Stomach (tissue), 9 donors: ENCODE results near the gene DAB1. TPM values are rescaled to one million over a fixed set of nuclear protein-coding genes. Genes with fewer than 3 reads are reported as not detected.

Experiments
- DNase-seq, 2 donors: peaks; one replicate each; pipeline versions ENCODE4 v3.0.0 to v3.0.0-alpha.2; 2013 to 2019
- H3K27ac ChIP-seq, 5 donors: fragments of 200-600 bp in 4 of 5; sonication (generic) in 4 of 5; one replicate each; pipeline ENCODE4 v1.5.1; 2013 to 2019; ENCODE audit warnings: mild to moderate bottlenecking in 1 of 5, moderate library complexity in 1 of 5
- H3K27me3 ChIP-seq, 3 donors: fragments of 200-600 bp; sonication (generic); one replicate each; pipeline ENCODE4 v1.5.1; 2017 to 2019; ENCODE audit warnings: mixed run types in 1 of 3
- H3K36me3 ChIP-seq, 4 donors: fragments of 200-600 bp; sonication (generic); 1 replicate in 3 of 4; 2 replicates in 1 of 4; pipeline ENCODE4 v1.5.1; 2016 to 2019
- H3K4me1 ChIP-seq, 4 donors: fragments of 200-600 bp; sonication (generic); one replicate each; pipeline ENCODE4 v1.5.1; 2016 to 2019
- H3K4me3 ChIP-seq, 4 donors: fragments of 200-600 bp; sonication (generic) in 3 of 4; one replicate each; pipeline ENCODE4 v1.5.1; 2016 to 2019; ENCODE audit warnings: mild to moderate bottlenecking in 1 of 4
- H3K9me3 ChIP-seq, 4 donors: fragments of 200-600 bp; sonication (generic); one replicate each; pipeline ENCODE4 v1.5.1; 2016 to 2019
- EP300 ChIP-seq: sonication (generic); formaldehyde crosslinking; IDR thresholded peaks from one replicate; pipeline ENCODE4 v1.6.1; 2017; ENCODE audit warnings: antibody characterized with exemption
- POLR2A ChIP-seq, 4 donors: fragments of 450-650 bp; IDR thresholded peaks; one replicate each; pipeline ENCODE4 v1.6.1; 2016; ENCODE audit warnings: antibody characterized with exemption in 4 of 4, control low read depth in 2 of 4, mild to moderate bottlenecking in 1 of 4, moderate library complexity in 1 of 4
- POLR2AphosphoS5 ChIP-seq, 3 donors: sonication (generic); formaldehyde crosslinking; IDR thresholded peaks; one replicate each; pipeline ENCODE4 v1.6.1; 2016; ENCODE audit warnings: antibody characterized with exemption in 3 of 3
- WGBS, 5 donors: extraction: QIAGEN DNeasy Blood & Tissue Kit in 3 of 5; methylation state at CpG; one replicate each; pipeline versions ENCODE4 v1.1.5 to v1.1.7; 2013 to 2018; 5-methylcytosine and 5-hydroxymethylcytosine counted together
- intact Hi-C: fragments of 100-400 bp; cut with DNase I; formaldehyde crosslinking; loops from one replicate; pipeline ENCODE4 v1.15.1; 2023; ENCODE audit warnings: low total_unique reads
- polyA plus RNA-seq, 3 donors: library from polyadenylated mRNA; stranded (reverse); fragments of 200-250 nt; gene quantifications; one replicate each; pipeline ENCODE4 v1.2.3, GENCODE V29; 2013
- total RNA-seq, 5 donors: library from RNA; depleted of rRNA; stranded (reverse); fragments of >200 nt; gene quantifications; one replicate each; pipeline versions ENCODE4 v1.1.0 to v1.2.3, GENCODE V29; 2014 to 2016
- TF ChIP-seq, protein P1 (sequence below), 7 experiments: fragments of 450-650 bp in 4 of 7; fragments of 200-600 bp in 3 of 7; sonication (generic) in 3 of 7; IDR thresholded peaks; one replicate each; pipeline ENCODE4 v1.5.1; 2016 to 2019; ENCODE audit warnings: antibody characterized with exemption in 7 of 7, control low read depth in 2 of 7, mild to moderate bottlenecking in 1 of 7
- donor health status: healthy with polysubstance abuse.
- donor health status: Bipolar disorder and iron deficiency.
- donor health status: healthy.

The DAB1 gene
- total and polyA plus RNA-seq, 8 donors: under 0.01 to 3.5 (median 0.61) TPM; not detected in 1

DNA sequence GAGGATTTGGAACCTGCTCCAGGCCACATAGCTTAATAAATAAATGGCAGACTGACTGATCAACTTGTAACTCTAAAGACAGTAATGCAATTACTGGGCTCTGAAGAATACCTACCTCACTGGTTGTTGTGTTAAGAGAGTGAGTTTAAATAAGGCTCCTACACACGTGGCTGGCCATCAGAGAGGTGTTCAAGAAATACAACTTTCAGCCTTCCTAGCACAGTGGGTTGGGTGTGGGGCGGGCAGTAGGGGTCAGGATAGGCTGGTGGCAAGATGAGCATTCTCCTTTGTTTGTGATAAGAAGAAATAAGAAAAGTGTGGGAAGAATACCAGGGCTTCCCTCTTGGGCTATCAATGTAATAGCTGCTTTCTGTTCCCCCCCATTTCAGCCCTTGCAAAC lies 151.3 kb downstream of the DAB1 start:
- TF ChIP-seq, protein P1, sequence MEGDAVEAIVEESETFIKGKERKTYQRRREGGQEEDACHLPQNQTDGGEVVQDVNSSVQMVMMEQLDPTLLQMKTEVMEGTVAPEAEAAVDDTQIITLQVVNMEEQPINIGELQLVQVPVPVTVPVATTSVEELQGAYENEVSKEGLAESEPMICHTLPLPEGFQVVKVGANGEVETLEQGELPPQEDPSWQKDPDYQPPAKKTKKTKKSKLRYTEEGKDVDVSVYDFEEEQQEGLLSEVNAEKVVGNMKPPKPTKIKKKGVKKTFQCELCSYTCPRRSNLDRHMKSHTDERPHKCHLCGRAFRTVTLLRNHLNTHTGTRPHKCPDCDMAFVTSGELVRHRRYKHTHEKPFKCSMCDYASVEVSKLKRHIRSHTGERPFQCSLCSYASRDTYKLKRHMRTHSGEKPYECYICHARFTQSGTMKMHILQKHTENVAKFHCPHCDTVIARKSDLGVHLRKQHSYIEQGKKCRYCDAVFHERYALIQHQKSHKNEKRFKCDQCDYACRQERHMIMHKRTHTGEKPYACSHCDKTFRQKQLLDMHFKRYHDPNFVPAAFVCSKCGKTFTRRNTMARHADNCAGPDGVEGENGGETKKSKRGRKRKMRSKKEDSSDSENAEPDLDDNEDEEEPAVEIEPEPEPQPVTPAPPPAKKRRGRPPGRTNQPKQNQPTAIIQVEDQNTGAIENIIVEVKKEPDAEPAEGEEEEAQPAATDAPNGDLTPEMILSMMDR (IDR thresholded peaks at IDR 0.05): no peak
- no peak for TF ChIP-seq EP300
- TF ChIP-seq POLR2AphosphoS5 (IDR thresholded peaks at IDR 0.05): no peak
- no peak for TF ChIP-seq POLR2A (IDR thresholded peaks at IDR 0.05)
- WGBS, 5 donors: 57 to 88% (median 76%) methylated on average over 2 of the region's 2 CpGs
- no peaks in the 10 kb centered on the region for H3K9me3 ChIP-seq
- peaks cover 0 to 5% (median 0%) of the 10 kb centered on the region in 3 donors for H3K27me3 ChIP-seq
- DNase-seq: no peak
- no peaks in the 10 kb centered on the region for H3K36me3 ChIP-seq
- no peaks in the 10 kb centered on the region for H3K4me1 ChIP-seq
- no peak overlapping the region for H3K4me3 ChIP-seq
- H3K27ac ChIP-seq: no peak overlapping the region
- intact Hi-C loops: no loop called here

DNA sequence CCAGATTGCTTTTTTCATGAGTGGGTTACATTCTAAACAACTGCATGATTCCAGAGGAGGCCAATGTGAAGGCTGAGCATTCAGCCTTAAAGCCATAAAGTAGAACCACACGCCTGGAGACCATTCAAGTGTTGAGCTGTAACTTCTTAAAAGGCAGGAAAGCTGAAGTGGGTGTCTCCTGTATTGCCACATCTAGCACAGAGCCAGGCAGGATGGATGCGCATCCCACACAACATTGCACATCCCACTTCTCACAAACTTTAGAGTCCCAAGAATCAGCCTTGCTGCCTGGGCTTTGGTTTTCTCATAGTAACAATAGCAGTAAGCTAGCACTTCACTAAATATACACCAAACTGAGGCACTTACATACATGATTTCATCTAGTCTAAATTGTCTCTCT lies 151.7 kb downstream of the DAB1 start:
- no peaks in the 10 kb centered on the region for H3K36me3 ChIP-seq
- H3K9me3 ChIP-seq: no peaks in the 10 kb centered on the region
- no peaks in the 10 kb centered on the region for H3K4me1 ChIP-seq
- no peak for DNase-seq
- no peak overlapping the region for H3K27ac ChIP-seq
- H3K4me3 ChIP-seq: no peak overlapping the region
- peaks cover 0 to 5% (median 0%) of the 10 kb centered on the region in 3 donors for H3K27me3 ChIP-seq
- TF ChIP-seq, protein P1 (IDR thresholded peaks at IDR 0.05): no peak
- TF ChIP-seq POLR2AphosphoS5 (IDR thresholded peaks at IDR 0.05): no peak
- TF ChIP-seq POLR2A (IDR thresholded peaks at IDR 0.05): no peak
- TF ChIP-seq EP300: no peak
- WGBS, 5 donors: 87 to 96% (median 94%) methylated on average over 2 of the region's 2 CpGs
- intact Hi-C loops: no loop called here

DNA sequence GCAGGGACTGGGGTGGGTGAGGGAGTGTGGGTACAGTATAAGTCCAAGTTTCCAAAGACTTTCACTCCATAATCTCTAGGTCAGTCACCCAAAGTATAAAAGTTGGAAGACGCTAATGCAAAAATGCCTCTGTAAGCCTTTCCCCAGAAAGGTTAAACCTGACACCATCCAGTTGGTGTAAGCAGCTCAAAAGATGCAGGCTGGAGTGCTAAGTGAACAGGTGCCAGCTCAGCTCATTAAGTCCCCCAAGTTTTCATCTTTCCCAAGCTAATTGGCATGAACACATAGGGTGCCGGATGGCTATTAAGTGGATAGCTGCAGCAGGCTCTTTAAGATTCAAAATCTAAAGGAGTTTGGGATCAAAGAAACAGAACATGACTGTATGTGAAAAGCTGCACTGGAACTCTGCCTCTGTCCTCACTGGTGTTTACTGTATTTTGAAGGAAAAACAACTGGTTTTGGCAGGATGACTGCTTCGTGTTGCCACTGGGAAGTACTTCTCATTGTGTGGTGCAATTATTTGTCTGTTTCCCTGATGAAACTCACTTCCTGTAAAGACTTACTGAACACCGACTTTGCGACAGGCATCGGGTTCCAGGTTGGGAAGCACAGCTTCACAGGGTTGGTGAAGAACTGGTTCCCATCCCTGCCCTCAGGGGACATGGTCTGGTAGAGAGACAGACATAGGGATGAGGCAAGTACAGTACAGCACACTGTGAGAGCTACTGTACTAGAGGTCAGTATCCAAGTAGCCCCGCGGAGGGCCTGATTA lies 152.7 kb downstream of the DAB1 start:
- Histone ChIP-seq H3K4me1 (no peaks in the 10 kb centered on the region), H3K27ac (no peak overlapping the region), H3K4me3 (no peak overlapping the region), H3K27me3 (peaks cover 0 to 5% (median 0%) of the 10 kb centered on the region in 3 donors), H3K36me3 (no peaks in the 10 kb centered on the region), H3K9me3 (no peaks in the 10 kb centered on the region)
- 74 to 88% (median 81%) methylated on average over 7 to 8 of the region's 8 CpGs for whole genome bisulfite sequencing, 5 donors
- TF ChIP-seq EP300: no peak
- no peak for TF ChIP-seq POLR2AphosphoS5 (IDR thresholded peaks at IDR 0.05)
- TF ChIP-seq, protein P1 (IDR thresholded peaks at IDR 0.05): no peak
- TF ChIP-seq POLR2A (IDR thresholded peaks at IDR 0.05): no peak
- DNase-seq: no peak
- intact Hi-C loops: no loop called here

DNA sequence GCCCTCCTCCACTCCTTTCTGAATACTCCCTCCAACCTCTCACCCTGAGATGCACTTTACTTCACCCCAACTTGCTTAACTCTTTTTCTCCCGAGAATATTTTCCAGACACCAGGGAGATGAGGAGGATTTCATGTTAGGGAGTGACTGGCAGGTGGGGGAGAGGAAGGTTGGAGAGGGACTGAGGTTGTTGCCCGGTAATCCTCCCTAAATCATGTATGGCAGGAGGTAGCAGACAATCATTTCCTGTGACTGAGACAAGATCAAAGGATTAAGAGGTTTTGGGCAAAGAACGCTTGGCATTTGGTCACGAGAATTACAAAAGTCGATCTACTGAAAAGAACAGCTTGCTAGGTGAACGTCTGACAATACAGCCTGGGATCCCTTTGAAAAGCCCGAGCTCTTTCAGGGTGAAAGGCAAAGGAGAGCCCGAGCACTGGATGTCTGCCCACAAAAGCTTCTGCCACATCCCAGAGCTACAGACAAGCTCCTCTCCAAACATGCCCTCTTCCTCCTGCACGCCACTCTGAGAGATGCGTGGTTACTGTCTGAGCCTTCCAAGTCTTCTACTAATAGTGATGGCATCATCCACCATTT lies 154.1 kb downstream of the DAB1 start:
- no peak for TF ChIP-seq POLR2AphosphoS5 (IDR thresholded peaks at IDR 0.05)
- TF ChIP-seq POLR2A (IDR thresholded peaks at IDR 0.05): no peak
- TF ChIP-seq EP300: no peak
- TF ChIP-seq, protein P1 (IDR thresholded peaks at IDR 0.05): no peak
- 62 to 76% (median 67%) methylated on average over 9 to 10 of the region's 10 CpGs for WGBS, 5 donors
- intact Hi-C loops: no loop called here
- H3K9me3 ChIP-seq: no peaks in the 10 kb centered on the region
- no peak for DNase-seq
- no peak overlapping the region for H3K27ac ChIP-seq
- no peak overlapping the region for H3K4me3 ChIP-seq
- peaks cover 0 to 5% (median 0%) of the 10 kb centered on the region in 3 donors for H3K27me3 ChIP-seq
- no peaks in the 10 kb centered on the region for H3K4me1 ChIP-seq
- H3K36me3 ChIP-seq: no peaks in the 10 kb centered on the region
